Measurements from ENCODE around the gene KCTD4. TPM values are rescaled to one million over a fixed set of nuclear protein-coding genes. Genes with fewer than 3 reads are reported as not detected.
"Not testable (repeated sequence)": the region's sequence is repeated elsewhere in the genome, so short reads cannot be mapped to it uniquely, and the experiment has no call there.

KCTD4 gene
- not detected for polyA plus RNA-seq (2013, experiment 1 of 2)
- polyA plus RNA-seq (2013, experiment 2 of 2), result not detected

DNA sequence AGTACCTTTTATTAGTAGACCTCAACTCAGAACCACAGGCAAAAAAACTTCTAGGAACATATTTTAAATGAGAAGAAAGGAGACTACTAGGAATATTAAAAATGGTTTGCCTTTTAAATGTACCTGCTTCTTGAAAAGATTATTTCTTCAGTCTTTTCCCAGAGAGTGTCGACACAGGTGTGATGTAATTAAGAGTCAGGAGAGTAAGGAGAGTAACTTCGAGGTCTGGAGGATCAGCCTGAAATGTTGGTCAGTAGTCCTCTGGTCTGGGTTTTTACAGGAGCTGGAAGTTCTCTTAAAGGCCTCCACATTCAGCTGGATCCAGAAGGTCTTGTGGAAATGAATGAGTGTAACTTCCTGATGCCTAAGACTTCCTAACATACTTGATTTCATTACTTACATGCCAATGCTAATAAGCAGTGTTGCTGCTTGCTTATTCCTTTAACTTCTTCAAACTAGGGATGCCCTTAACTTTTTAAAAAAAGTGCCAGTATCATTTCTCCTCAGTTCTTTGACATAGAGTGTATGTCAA is at the start of gene KCTD4:
Gene KCTD4 (minus strand): TSS at position 345 of the 532 bp plus-strand sequence. CDS start 6,478 bp downstream, outside the sequence.
- no CpG with 5 or more reads among the region's 2 CpGs for WGBS, 2 donors (ENCODE audit: extremely low coverage in 2 of 2, insufficient read length in 2 of 2, insufficient replicate concordance in 1 of 2)
- Histone ChIP-seq H3K27ac (replicated peaks; ENCODE audit: low read length) (no peak within 1 kb of the TSS), H2BK15ac (ENCODE audit: low read length) (no peak within 1 kb of the TSS), H4K8ac (ENCODE audit: low read depth, low read length) (no peak within 1 kb of the TSS), H2AK5ac (ENCODE audit: low read depth, low read length) (no peak within 1 kb of the TSS), H2AFZ (ENCODE audit: low read length) (no peak within 1 kb of the TSS), H2BK12ac (ENCODE audit: low read length) (no peak within 1 kb of the TSS), H2BK5ac (ENCODE audit: low read length) (no peak within 1 kb of the TSS), H3K23ac (ENCODE audit: low read depth, low read length, poor library complexity) (no peak within 1 kb of the TSS), H3K9ac (ENCODE audit: low read depth, low read length, poor library complexity) (no peak within 1 kb of the TSS), H3K36me3 (replicated peaks in 1 of 2; ENCODE audit: control insufficient read depth in 2 of 2, insufficient read depth in 2 of 2, low read length in 2 of 2) (peaks cover 0 to 16% of the 10 kb centered on the region in 2 donors), H3K18ac (ENCODE audit: low read length) (no peak within 1 kb of the TSS), H3K4ac (ENCODE audit: low read length) (no peak within 1 kb of the TSS), H2BK120ac (ENCODE audit: low read depth, low read length) (no peak within 1 kb of the TSS), H3K9me3 (replicated peaks in 1 of 2; ENCODE audit: control insufficient read depth in 2 of 2, insufficient read depth in 1 of 2, low read depth in 1 of 2, low read length in 2 of 2) (no peaks in the 10 kb centered on the region), H3K14ac (ENCODE audit: low read length) (no peak within 1 kb of the TSS), H3K4me3 (ENCODE audit: low read length in 2 of 2) (no peak within 1 kb of the TSS), H4K91ac (ENCODE audit: low read depth, low read length, poor library complexity) (no peak within 1 kb of the TSS), H3K4me2 (ENCODE audit: insufficient read depth, low read length, poor library complexity, severe bottlenecking) (no peak within 1 kb of the TSS), H3K4me1 (ENCODE audit: control insufficient read depth in 2 of 2, insufficient read depth in 1 of 2, low read depth in 1 of 2, low read length in 2 of 2) (no peaks in the 10 kb centered on the region), H3K79me1 (ENCODE audit: low read depth, low read length) (peaks cover 2% of the 10 kb centered on the region), H3K27me3 (ENCODE audit: control insufficient read depth in 3 of 3, insufficient read depth in 3 of 3, low read depth in 1 of 3, low read length in 3 of 3) (no peaks in the 10 kb centered on the region)
- no peak for DNase-seq (ENCODE audit: low spot score)

DNA sequence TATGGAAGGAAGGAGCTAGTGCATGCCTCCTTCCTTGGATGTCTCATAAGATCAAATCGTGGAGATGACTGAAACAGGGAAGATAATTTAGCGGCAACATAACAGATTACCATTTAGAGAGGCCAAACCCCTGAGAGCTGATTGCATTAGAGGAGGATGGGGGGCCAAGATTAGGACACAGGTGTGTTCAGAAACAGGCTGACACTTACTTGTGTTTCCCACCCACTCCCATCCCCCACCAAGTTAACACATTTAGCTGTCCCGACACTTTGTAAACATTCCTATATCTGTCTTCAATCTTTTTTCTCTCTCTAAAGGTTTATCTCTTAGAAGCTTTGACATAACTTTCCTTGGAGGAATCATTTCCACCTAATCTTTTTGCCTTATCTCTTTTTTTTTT is 48.8 kb upstream of the KCTD4 start:
- Histone ChIP-seq H4K8ac (ENCODE audit: low read depth, low read length) (no peak overlapping the region), H2BK120ac (ENCODE audit: low read depth, low read length) (no peak overlapping the region), H3K9ac (ENCODE audit: low read depth, low read length, poor library complexity) (no peak overlapping the region), H3K27ac (replicated peaks; ENCODE audit: low read length) (no peak overlapping the region), H3K23ac (ENCODE audit: low read depth, low read length, poor library complexity) (no peak overlapping the region), H3K27me3 (ENCODE audit: control insufficient read depth in 3 of 3, insufficient read depth in 3 of 3, low read depth in 1 of 3, low read length in 3 of 3) (no peaks in the 10 kb centered on the region), H4K91ac (ENCODE audit: low read depth, low read length, poor library complexity) (no peak overlapping the region), H3K79me1 (ENCODE audit: low read depth, low read length) (no peaks in the 10 kb centered on the region), H3K4me1 (ENCODE audit: control insufficient read depth in 2 of 2, insufficient read depth in 1 of 2, low read depth in 1 of 2, low read length in 2 of 2) (no peaks in the 10 kb centered on the region), H2AFZ (ENCODE audit: low read length) (no peak overlapping the region), H3K4me3 (ENCODE audit: low read length in 2 of 2) (no peak overlapping the region), H3K9me3 (replicated peaks in 1 of 2; ENCODE audit: control insufficient read depth in 2 of 2, insufficient read depth in 1 of 2, low read depth in 1 of 2, low read length in 2 of 2) (no peaks in the 10 kb centered on the region), H3K18ac (ENCODE audit: low read length) (no peak overlapping the region), H3K14ac (ENCODE audit: low read length) (no peak overlapping the region), H2BK15ac (ENCODE audit: low read length) (no peak overlapping the region), H2BK5ac (ENCODE audit: low read length) (no peak overlapping the region), H3K4ac (ENCODE audit: low read length) (no peak overlapping the region), H3K36me3 (replicated peaks in 1 of 2; ENCODE audit: control insufficient read depth in 2 of 2, insufficient read depth in 2 of 2, low read length in 2 of 2) (peaks cover 4 to 19% of the 10 kb centered on the region in 2 donors), H2BK12ac (ENCODE audit: low read length) (no peak overlapping the region), H3K4me2 (ENCODE audit: insufficient read depth, low read length, poor library complexity, severe bottlenecking) (no peak overlapping the region), H2AK5ac (ENCODE audit: low read depth, low read length) (no peak overlapping the region)
- WGBS, 2 donors (ENCODE audit: extremely low coverage in 2 of 2, insufficient read length in 2 of 2, insufficient replicate concordance in 1 of 2), result no CpG with 5 or more reads among the region's 3 CpGs
- DNase-seq (ENCODE audit: low spot score), result no peak

- H3K36me3 ChIP-seq (replicated peaks in 1 of 2; ENCODE audit: control insufficient read depth in 2 of 2, insufficient read depth in 2 of 2, low read length in 2 of 2); DNase-seq (ENCODE audit: low spot score); H3K18ac ChIP-seq (ENCODE audit: low read length); H3K4ac ChIP-seq (ENCODE audit: low read length); H2AK5ac ChIP-seq (ENCODE audit: low read depth, low read length); H2BK15ac ChIP-seq (ENCODE audit: low read length); H3K23ac ChIP-seq (ENCODE audit: low read depth, low read length, poor library complexity); H2BK12ac ChIP-seq (ENCODE audit: low read length); H2AFZ ChIP-seq (ENCODE audit: low read length); H3K9ac ChIP-seq (ENCODE audit: low read depth, low read length, poor library complexity); H3K4me2 ChIP-seq (ENCODE audit: insufficient read depth, low read length, poor library complexity, severe bottlenecking); H3K4me1 ChIP-seq (ENCODE audit: control insufficient read depth in 2 of 2, insufficient read depth in 1 of 2, low read depth in 1 of 2, low read length in 2 of 2); H3K27ac ChIP-seq (replicated peaks; ENCODE audit: low read length); H3K4me3 ChIP-seq (ENCODE audit: low read length in 2 of 2); H2BK120ac ChIP-seq (ENCODE audit: low read depth, low read length); H3K27me3 ChIP-seq (ENCODE audit: control insufficient read depth in 3 of 3, insufficient read depth in 3 of 3, low read depth in 1 of 3, low read length in 3 of 3); H2BK5ac ChIP-seq (ENCODE audit: low read length); H3K14ac ChIP-seq (ENCODE audit: low read length); H3K9me3 ChIP-seq (replicated peaks in 1 of 2; ENCODE audit: control insufficient read depth in 2 of 2, insufficient read depth in 1 of 2, low read depth in 1 of 2, low read length in 2 of 2); H4K91ac ChIP-seq (ENCODE audit: low read depth, low read length, poor library complexity); H4K8ac ChIP-seq (ENCODE audit: low read depth, low read length); H3K79me1 ChIP-seq (ENCODE audit: low read depth, low read length): not testable (repeated sequence)
- no CpG with 5 or more reads among the region's 7 CpGs for WGBS, 2 donors (ENCODE audit: extremely low coverage in 2 of 2, insufficient read length in 2 of 2, insufficient replicate concordance in 1 of 2)
Measured at GRCh38 chr13:45244736-45245135, 43.9 kb upstream of the KCTD4 start.

GRCh38 chr13:45243077-45243476 is 42.2 kb upstream of the KCTD4 start:
- no peak overlapping the region for H2AFZ ChIP-seq (ENCODE audit: low read length)

More at GRCh38 chr13:45243077-45243476, 42.2 kb upstream of the KCTD4 start:
- H3K4me3 ChIP-seq (ENCODE audit: low read length in 2 of 2), result no peak overlapping the region
- WGBS, 2 donors (ENCODE audit: extremely low coverage in 2 of 2, insufficient read length in 2 of 2, insufficient replicate concordance in 1 of 2), result no CpG with 5 or more reads among the region's 8 CpGs
- no peak overlapping the region for H3K18ac ChIP-seq (ENCODE audit: low read length)
- H3K14ac ChIP-seq (ENCODE audit: low read length), result no peak overlapping the region
- no peak overlapping the region for H3K9ac ChIP-seq (ENCODE audit: low read depth, low read length, poor library complexity)
- no peak overlapping the region for H2BK120ac ChIP-seq (ENCODE audit: low read depth, low read length)
- no peaks in the 10 kb centered on the region for H3K27me3 ChIP-seq (ENCODE audit: control insufficient read depth in 3 of 3, insufficient read depth in 3 of 3, low read depth in 1 of 3, low read length in 3 of 3)
- H2BK12ac ChIP-seq (ENCODE audit: low read length), result no peak overlapping the region
- no peak for DNase-seq (ENCODE audit: low spot score)
- H4K91ac ChIP-seq (ENCODE audit: low read depth, low read length, poor library complexity), result no peak overlapping the region
- no peak overlapping the region for H2AK5ac ChIP-seq (ENCODE audit: low read depth, low read length)
- H3K9me3 ChIP-seq (replicated peaks in 1 of 2; ENCODE audit: control insufficient read depth in 2 of 2, insufficient read depth in 1 of 2, low read depth in 1 of 2, low read length in 2 of 2), result no peaks in the 10 kb centered on the region
- H2BK15ac ChIP-seq (ENCODE audit: low read length), result no peak overlapping the region
- no peak overlapping the region for H3K4me2 ChIP-seq (ENCODE audit: insufficient read depth, low read length, poor library complexity, severe bottlenecking)
- H3K27ac ChIP-seq (replicated peaks; ENCODE audit: low read length), result no peak overlapping the region
- no peaks in the 10 kb centered on the region for H3K36me3 ChIP-seq (replicated peaks in 1 of 2; ENCODE audit: control insufficient read depth in 2 of 2, insufficient read depth in 2 of 2, low read length in 2 of 2)
- no peaks in the 10 kb centered on the region for H3K79me1 ChIP-seq (ENCODE audit: low read depth, low read length)
- H3K4ac ChIP-seq (ENCODE audit: low read length), result no peak overlapping the region
- H3K23ac ChIP-seq (ENCODE audit: low read depth, low read length, poor library complexity), result no peak overlapping the region
- H4K8ac ChIP-seq (ENCODE audit: low read depth, low read length), result no peak overlapping the region
- H2BK5ac ChIP-seq (ENCODE audit: low read length), result no peak overlapping the region
- H3K4me1 ChIP-seq (ENCODE audit: control insufficient read depth in 2 of 2, insufficient read depth in 1 of 2, low read depth in 1 of 2, low read length in 2 of 2), result no peaks in the 10 kb centered on the region
